Measurements from ENCODE around the gene GRPEL1. TPM values are rescaled to one million over a fixed set of nuclear protein-coding genes. Genes with fewer than 3 reads are reported as not detected.

The GRPEL1 gene
- total RNA-seq, 1 donor from 2014 or later: 20.3 TPM

GRCh38 chr4:7107166-7107905 lies 39.5 kb upstream of the GRPEL1 start:
- Mint-ChIP-seq H3K27me3 (ENCODE audit: unreplicated experiment) (peaks cover 10% of the 10 kb centered on the region), H3K4me1 (ENCODE audit: unreplicated experiment) (no peaks in the 10 kb centered on the region), H3K27ac (ENCODE audit: unreplicated experiment) (no peak overlapping the region), H3K4me3 (ENCODE audit: unreplicated experiment) (no peak overlapping the region), H3K36me3 (ENCODE audit: low read depth, unreplicated experiment) (no peaks in the 10 kb centered on the region), H3K9me3 (ENCODE audit: unreplicated experiment) (no peaks in the 10 kb centered on the region)
- no peak for DNase-seq (ENCODE audit: low spot score)
- no peak for TF ChIP-seq CTCF (IDR thresholded peaks at IDR 0.05; ENCODE audit: unreplicated experiment)

GRCh38 chr4:7105276-7105675 lies 37.4 kb upstream of the GRPEL1 start:
- peaks cover 12% of the 10 kb centered on the region for H3K27me3 Mint-ChIP-seq (ENCODE audit: unreplicated experiment)
- peaks cover 4% of the 10 kb centered on the region for H3K4me1 Mint-ChIP-seq (ENCODE audit: unreplicated experiment)
- H3K4me3 Mint-ChIP-seq (ENCODE audit: unreplicated experiment): no peak overlapping the region
- H3K36me3 Mint-ChIP-seq (ENCODE audit: low read depth, unreplicated experiment): no peaks in the 10 kb centered on the region
- DNase-seq (ENCODE audit: low spot score): no peak
- no peak for TF ChIP-seq CTCF (IDR thresholded peaks at IDR 0.05; ENCODE audit: unreplicated experiment)
- no peaks in the 10 kb centered on the region for H3K9me3 Mint-ChIP-seq (ENCODE audit: unreplicated experiment)
- no peak overlapping the region for H3K27ac Mint-ChIP-seq (ENCODE audit: unreplicated experiment)

- Mint-ChIP-seq H3K27ac (ENCODE audit: unreplicated experiment) (no peak overlapping the region), H3K36me3 (ENCODE audit: low read depth, unreplicated experiment) (no peaks in the 10 kb centered on the region), H3K27me3 (ENCODE audit: unreplicated experiment) (peaks cover 13% of the 10 kb centered on the region), H3K4me1 (ENCODE audit: unreplicated experiment) (peaks cover 4% of the 10 kb centered on the region), H3K4me3 (ENCODE audit: unreplicated experiment) (peak overlapping the region; percentile 31), H3K9me3 (ENCODE audit: unreplicated experiment) (no peaks in the 10 kb centered on the region)
- no peak for TF ChIP-seq CTCF (IDR thresholded peaks at IDR 0.05; ENCODE audit: unreplicated experiment)
- no peak for DNase-seq (ENCODE audit: low spot score)
Measured at GRCh38 chr4:7104366-7105031, 36.6 kb upstream of the GRPEL1 start.

GRCh38 chr4:7103607-7104365 lies 35.9 kb upstream of the GRPEL1 start:
- peaks cover 12% of the 10 kb centered on the region for H3K27me3 Mint-ChIP-seq (ENCODE audit: unreplicated experiment)
- DNase-seq (ENCODE audit: low spot score): no peak
- H3K4me1 Mint-ChIP-seq (ENCODE audit: unreplicated experiment): peaks cover 4% of the 10 kb centered on the region
- H3K36me3 Mint-ChIP-seq (ENCODE audit: low read depth, unreplicated experiment): no peaks in the 10 kb centered on the region
- H3K27ac Mint-ChIP-seq (ENCODE audit: unreplicated experiment): no peak overlapping the region
- H3K4me3 Mint-ChIP-seq (ENCODE audit: unreplicated experiment): peak overlapping the region; percentile 77
- no peaks in the 10 kb centered on the region for H3K9me3 Mint-ChIP-seq (ENCODE audit: unreplicated experiment)
- no peak for TF ChIP-seq CTCF (IDR thresholded peaks at IDR 0.05; ENCODE audit: unreplicated experiment)
